Thyroid gland (tissue), 4 donors: Measurements from ENCODE around the gene TYROBP.

Source experiments
- POLR2A ChIP-seq, 2 donors: fragments of 450-650 bp; IDR thresholded peaks; one replicate each; pipeline ENCODE4 v1.6.1; 2017; ENCODE audit warnings: antibody characterized with exemption in 2 of 2, mild to moderate bottlenecking in 2 of 2, moderate library complexity in 1 of 2
- TF ChIP-seq, protein P1 (sequence below), 6 experiments: fragments of 200-600 bp in 3 of 6; fragments of 450-650 bp in 3 of 6; sonication (generic) in 3 of 6; IDR thresholded peaks; one replicate each; pipeline ENCODE4 v1.5.1; 2016 to 2019; ENCODE audit warnings: antibody characterized with exemption in 6 of 6, mild to moderate bottlenecking in 2 of 6, inconsistent platforms in 1 of 6, moderate library complexity in 1 of 6

DNA sequence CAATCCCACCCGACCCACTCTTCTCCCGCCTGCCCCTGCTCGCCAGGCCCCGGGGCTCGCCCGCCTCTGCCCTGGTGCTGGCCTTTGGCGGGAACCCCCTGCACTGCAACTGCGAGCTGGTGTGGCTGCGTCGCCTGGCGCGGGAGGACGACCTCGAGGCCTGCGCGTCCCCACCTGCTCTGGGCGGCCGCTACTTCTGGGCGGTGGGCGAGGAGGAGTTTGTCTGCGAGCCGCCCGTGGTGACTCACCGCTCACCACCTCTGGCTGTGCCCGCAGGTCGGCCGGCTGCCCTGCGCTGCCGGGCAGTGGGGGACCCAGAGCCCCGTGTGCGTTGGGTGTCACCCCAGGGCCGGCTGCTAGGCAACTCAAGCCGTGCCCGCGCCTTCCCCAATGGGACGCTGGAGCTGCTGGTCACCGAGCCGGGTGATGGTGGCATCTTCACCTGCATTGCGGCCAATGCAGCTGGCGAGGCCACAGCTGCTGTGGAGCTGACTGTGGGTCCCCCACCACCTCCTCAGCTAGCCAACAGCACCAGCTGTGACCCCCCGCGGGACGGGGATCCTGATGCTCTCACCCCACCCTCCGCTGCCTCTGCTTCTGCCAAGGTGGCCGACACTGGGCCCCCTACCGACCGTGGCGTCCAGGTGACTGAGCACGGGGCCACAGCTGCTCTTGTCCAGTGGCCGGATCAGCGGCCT is 32.1 kb upstream of the TYROBP start:
- no peak for TF ChIP-seq POLR2A (IDR thresholded peaks at IDR 0.05)
- TF ChIP-seq, protein P1, sequence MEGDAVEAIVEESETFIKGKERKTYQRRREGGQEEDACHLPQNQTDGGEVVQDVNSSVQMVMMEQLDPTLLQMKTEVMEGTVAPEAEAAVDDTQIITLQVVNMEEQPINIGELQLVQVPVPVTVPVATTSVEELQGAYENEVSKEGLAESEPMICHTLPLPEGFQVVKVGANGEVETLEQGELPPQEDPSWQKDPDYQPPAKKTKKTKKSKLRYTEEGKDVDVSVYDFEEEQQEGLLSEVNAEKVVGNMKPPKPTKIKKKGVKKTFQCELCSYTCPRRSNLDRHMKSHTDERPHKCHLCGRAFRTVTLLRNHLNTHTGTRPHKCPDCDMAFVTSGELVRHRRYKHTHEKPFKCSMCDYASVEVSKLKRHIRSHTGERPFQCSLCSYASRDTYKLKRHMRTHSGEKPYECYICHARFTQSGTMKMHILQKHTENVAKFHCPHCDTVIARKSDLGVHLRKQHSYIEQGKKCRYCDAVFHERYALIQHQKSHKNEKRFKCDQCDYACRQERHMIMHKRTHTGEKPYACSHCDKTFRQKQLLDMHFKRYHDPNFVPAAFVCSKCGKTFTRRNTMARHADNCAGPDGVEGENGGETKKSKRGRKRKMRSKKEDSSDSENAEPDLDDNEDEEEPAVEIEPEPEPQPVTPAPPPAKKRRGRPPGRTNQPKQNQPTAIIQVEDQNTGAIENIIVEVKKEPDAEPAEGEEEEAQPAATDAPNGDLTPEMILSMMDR (IDR thresholded peaks at IDR 0.05), result no peak
